Mammary microvascular endothelial cell (primary cell): ENCODE data around the gene GFI1. TPM values are rescaled to one million over a fixed set of nuclear protein-coding genes. Genes with fewer than 3 reads are reported as not detected.

Experiments used
- total RNA-seq: library from RNA; depleted of rRNA; stranded (reverse); fragments of >200 nt; gene quantifications from 2 replicates; pipeline ENCODE4 v1.2.3, GENCODE V29; 2015

The GFI1 gene
- 0.07 TPM in 1 of 2 replicates, not detected in the other for total RNA-seq

GRCh38 chr1:92486251-92487077 is at the start of gene GFI1:
TSS of gene GFI1 (minus strand) at chr1:92486925. CDS start at chr1:92483487, 3,438 bp downstream.

Other genes with a start within 250 kb of the GFI1 start
- 9.8 and 11.0 TPM in 2 replicates for gene GLMN, start 187.9 kb downstream of the GFI1 start, total RNA-seq
- gene RPAP2, start 187.9 kb downstream of the GFI1 start, total RNA-seq, result 10.8 and 16.5 TPM in 2 replicates